Hepatocyte (in vitro differentiated cells): ENCODE results near the gene ZSCAN5A. TPM values are rescaled to one million over a fixed set of nuclear protein-coding genes. Genes with fewer than 3 reads are reported as not detected.

Experiments used
- DNase-seq: peaks from one replicate; pipeline ENCODE4 v3.0.0-alpha.2; 2016; ENCODE audit warnings: low spot score
- H2AFZ ChIP-seq: fragments of 200-600 bp; sonication (generic); 2 replicates; pipeline ENCODE4 v1.6.0; 2016; ENCODE audit warnings: antibody characterized with exemption, mild to moderate bottlenecking
- H3K27ac ChIP-seq: fragments of 200-600 bp; sonication (generic); 2 replicates; pipeline ENCODE4 v1.5.1; 2016; ENCODE audit warnings: mild to moderate bottlenecking
- H3K27me3 ChIP-seq: fragments of 200-600 bp; sonication (generic); 2 replicates; pipeline ENCODE4 v1.6.1; 2016
- H3K36me3 ChIP-seq: fragments of 200-600 bp; sonication (generic); replicated peaks from 2 replicates; pipeline ENCODE4 v1.5.1; 2016; ENCODE audit warnings: low read depth; ENCODE audit not compliant: insufficient read depth
- H3K4me1 ChIP-seq: fragments of 200-600 bp; sonication (generic); 2 replicates; pipeline ENCODE4 v1.5.1; 2016; ENCODE audit warnings: mild to moderate bottlenecking, moderate library complexity; ENCODE audit not compliant: insufficient read depth
- H3K4me2 ChIP-seq: fragments of 200-600 bp; sonication (generic); 2 replicates; pipeline ENCODE4 v1.6.0; 2016
- H3K4me3 ChIP-seq: fragments of 200-600 bp; sonication (generic); 2 replicates; pipeline ENCODE4 v1.5.1; 2016; ENCODE audit warnings: mild to moderate bottlenecking
- H3K79me2 ChIP-seq: fragments of 200-600 bp; sonication (generic); 2 replicates; pipeline ENCODE4 v1.6.0; 2017; ENCODE audit warnings: mild to moderate bottlenecking
- H3K9me2 ChIP-seq: fragments of 200-600 bp; sonication (generic); replicated peaks from 2 replicates; pipeline ENCODE4 v1.6.0; 2017; ENCODE audit warnings: mild to moderate bottlenecking; ENCODE audit not compliant: insufficient read depth
- H3K9me3 ChIP-seq: fragments of 200-600 bp; sonication (generic); 2 replicates; pipeline ENCODE4 v1.5.1; 2016; ENCODE audit warnings: low read depth, mild to moderate bottlenecking
- H4K20me1 ChIP-seq: fragments of 200-600 bp; sonication (generic); 2 replicates; pipeline ENCODE4 v1.6.0; 2016; ENCODE audit warnings: mild to moderate bottlenecking; ENCODE audit not compliant: insufficient read depth, poor library complexity, severe bottlenecking
- EZH2 ChIP-seq: fragments of 200-600 bp; sonication (generic); IDR thresholded peaks from 2 replicates; pipeline ENCODE4 v1.6.1; 2016; ENCODE audit warnings: antibody characterized with exemption, mild to moderate bottlenecking, borderline replicate concordance
- EZH2phosphoT487 ChIP-seq: fragments of 200-600 bp; sonication (generic); IDR thresholded peaks from one replicate; pipeline ENCODE4 v1.6.1; 2018; ENCODE audit warnings: antibody characterized with exemption, mild to moderate bottlenecking, low read depth, moderate library complexity; ENCODE audit not compliant: unreplicated experiment, severe bottlenecking
- WGBS: methylation state at CpG from one replicate; pipeline ENCODE4 v1.1.6; 2016; ENCODE audit warnings: low lambda C conversion rate; ENCODE audit errors: missing lambda C conversion rate; 5-methylcytosine and 5-hydroxymethylcytosine counted together
- polyA plus RNA-seq: library from polyadenylated mRNA; unstranded; fragments of >200 nt; fragmentation: Nextera tagmentation; extraction: Ambion mirVana; gene quantifications from 2 replicates; pipeline ENCODE4 v1.2.1, GENCODE V29; 2016
- total RNA-seq: library from RNA; depleted of rRNA; stranded (reverse); fragments of >200 nt; gene quantifications from 2 replicates; pipeline ENCODE4 v1.2.3, GENCODE V29; 2014
- TF ChIP-seq, protein P1 (sequence below): fragments of 200-600 bp; sonication (generic); IDR thresholded peaks from 2 replicates; pipeline ENCODE4 v1.5.1; 2016; ENCODE audit warnings: antibody characterized with exemption, mild to moderate bottlenecking; ENCODE audit not compliant: poor library complexity

ZSCAN5A gene
- total and polyA plus RNA-seq, 2 experiments from 2014 or later = 7.3 to 10.6 TPM

- WGBS = 87% methylated on average over 7 of the region's 9 CpGs
- Histone ChIP-seq H3K4me2 (no peak overlapping the region), H3K79me2 (no peaks in the 10 kb centered on the region), H3K9me3 (no peaks in the 10 kb centered on the region), H3K9me2 (no peaks in the 10 kb centered on the region), H2AFZ (no peak overlapping the region), H3K4me3 (no peak overlapping the region), H3K36me3 (no peaks in the 10 kb centered on the region), H3K27me3 (no peaks in the 10 kb centered on the region), H3K27ac (no peak overlapping the region), H4K20me1 (no peaks in the 10 kb centered on the region), H3K4me1 (no peaks in the 10 kb centered on the region)
- no peak for DNase-seq
- TF ChIP-seq, protein P1, sequence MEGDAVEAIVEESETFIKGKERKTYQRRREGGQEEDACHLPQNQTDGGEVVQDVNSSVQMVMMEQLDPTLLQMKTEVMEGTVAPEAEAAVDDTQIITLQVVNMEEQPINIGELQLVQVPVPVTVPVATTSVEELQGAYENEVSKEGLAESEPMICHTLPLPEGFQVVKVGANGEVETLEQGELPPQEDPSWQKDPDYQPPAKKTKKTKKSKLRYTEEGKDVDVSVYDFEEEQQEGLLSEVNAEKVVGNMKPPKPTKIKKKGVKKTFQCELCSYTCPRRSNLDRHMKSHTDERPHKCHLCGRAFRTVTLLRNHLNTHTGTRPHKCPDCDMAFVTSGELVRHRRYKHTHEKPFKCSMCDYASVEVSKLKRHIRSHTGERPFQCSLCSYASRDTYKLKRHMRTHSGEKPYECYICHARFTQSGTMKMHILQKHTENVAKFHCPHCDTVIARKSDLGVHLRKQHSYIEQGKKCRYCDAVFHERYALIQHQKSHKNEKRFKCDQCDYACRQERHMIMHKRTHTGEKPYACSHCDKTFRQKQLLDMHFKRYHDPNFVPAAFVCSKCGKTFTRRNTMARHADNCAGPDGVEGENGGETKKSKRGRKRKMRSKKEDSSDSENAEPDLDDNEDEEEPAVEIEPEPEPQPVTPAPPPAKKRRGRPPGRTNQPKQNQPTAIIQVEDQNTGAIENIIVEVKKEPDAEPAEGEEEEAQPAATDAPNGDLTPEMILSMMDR = no peak
- TF ChIP-seq EZH2phosphoT487 (no peak), EZH2 (no peak)
Measured at GRCh38 chr19:56301886-56302620, 12.6 kb downstream of the ZSCAN5A start.

DNA sequence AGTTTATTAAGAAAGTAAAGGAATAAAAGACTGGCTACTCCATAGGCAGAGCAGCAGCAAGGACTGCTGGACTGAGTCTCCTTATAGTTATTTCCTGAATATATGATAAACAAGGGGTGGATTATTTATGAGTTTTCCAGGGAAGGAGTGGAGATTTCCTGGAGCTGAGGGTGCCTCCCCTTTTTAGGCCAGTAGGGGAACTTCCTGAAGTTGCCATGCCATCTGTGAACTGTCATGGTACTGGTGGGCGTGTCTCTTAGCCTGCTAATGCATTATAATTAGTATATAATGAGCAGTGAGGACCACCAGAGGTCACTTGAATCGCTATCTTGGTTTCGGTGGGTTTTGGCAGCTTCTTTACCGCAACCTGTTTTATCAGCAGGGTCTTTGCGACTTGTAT is 13.5 kb downstream of the ZSCAN5A start:
- H3K27ac ChIP-seq = no peak overlapping the region
- 90% methylated on average over 5 of the region's 5 CpGs for WGBS
- H2AFZ ChIP-seq = no peak overlapping the region
- no peaks in the 10 kb centered on the region for H3K4me1 ChIP-seq
- H3K9me2 ChIP-seq = no peaks in the 10 kb centered on the region
- H3K36me3 ChIP-seq = no peaks in the 10 kb centered on the region
- no peak overlapping the region for H3K4me3 ChIP-seq
- H3K4me2 ChIP-seq = no peak overlapping the region
- H4K20me1 ChIP-seq = no peaks in the 10 kb centered on the region
- no peaks in the 10 kb centered on the region for H3K27me3 ChIP-seq
- H3K9me3 ChIP-seq = no peaks in the 10 kb centered on the region
- TF ChIP-seq EZH2 (no peak), EZH2phosphoT487 (no peak)
- TF ChIP-seq, protein P1 = no peak
- DNase-seq = no peak
- no peaks in the 10 kb centered on the region for H3K79me2 ChIP-seq

GRCh38 chr19:56299688-56300087 is 15.0 kb downstream of the ZSCAN5A start:
- no peaks in the 10 kb centered on the region for H3K79me2 ChIP-seq
- no peak overlapping the region for H3K4me3 ChIP-seq
- TF ChIP-seq EZH2 (no peak), EZH2phosphoT487 (no peak)
- TF ChIP-seq, protein P1 = no peak
- DNase-seq = no peak
- H4K20me1 ChIP-seq = no peaks in the 10 kb centered on the region
- H3K4me2 ChIP-seq = no peak overlapping the region
- 94% methylated on average over 3 of the region's 3 CpGs for WGBS
- H3K27me3 ChIP-seq = no peaks in the 10 kb centered on the region
- no peaks in the 10 kb centered on the region for H3K9me3 ChIP-seq
- H3K9me2 ChIP-seq = no peaks in the 10 kb centered on the region
- no peak overlapping the region for H2AFZ ChIP-seq
- H3K36me3 ChIP-seq = no peaks in the 10 kb centered on the region
- H3K27ac ChIP-seq = no peak overlapping the region
- no peaks in the 10 kb centered on the region for H3K4me1 ChIP-seq
